NT2/D1 (cell line): ENCODE data around the gene SH3BP4.

Experiments
- YY1 ChIP-seq: IDR thresholded peaks from 2 replicates; pipeline ENCODE4 v1.6.1; 2011; ENCODE audit not compliant: insufficient read length, insufficient read depth
- ZNF274 ChIP-seq: IDR thresholded peaks from 2 replicates; pipeline ENCODE4 v1.6.1; 2011; ENCODE audit warnings: mild to moderate bottlenecking, low read depth, low read length

- TF ChIP-seq YY1 (no peak), ZNF274 (no peak)
Observed at GRCh38 chr2:234952270-234953115, 676 bp downstream of the SH3BP4 start.
